AG04450 (cell line): ENCODE data around the gene PTCD1. TPM values are rescaled to one million over a fixed set of nuclear protein-coding genes. Genes with fewer than 3 reads are reported as not detected.
"Not testable (repeated sequence)": the region's sequence is repeated elsewhere in the genome, so short reads cannot be mapped to it uniquely, and the experiment has no call there.

Source experiments
- CTCF ChIA-PET: fragments of 300-600, 350-600 bp; formaldehyde crosslinking; extraction: SDS; loops from one replicate; lab custom pipeline; 2022; ENCODE audit warnings: antibody characterized with exemption, inconsistent platforms; lab: Charles Lee
- POLR2A ChIA-PET: fragments of 350-600 bp; formaldehyde crosslinking; extraction: SDS; loops from one replicate; lab custom pipeline; 2021; ENCODE audit warnings: antibody characterized with exemption, inconsistent platforms; lab: Yijun Ruan, JAX
- DNase-seq: peaks from one replicate; pipeline ENCODE4 v3.0.0-alpha.2; 2011; ENCODE audit warnings: low read depth, low spot score
- H3K27ac ChIP-seq: one replicate; pipeline ENCODE4 v1.5.1; 2012; ENCODE audit warnings: low read depth, low read length, control low read depth
- H3K27me3 ChIP-seq: one replicate; pipeline ENCODE4 v1.6.0; 2012; ENCODE audit warnings: low read length; ENCODE audit not compliant: control insufficient read depth, insufficient read depth
- H3K4me3 ChIP-seq: 2 replicates; pipeline ENCODE4 v1.5.1; 2011; ENCODE audit warnings: mild to moderate bottlenecking, low read depth, low read length, control low read depth
- H3K9me3 ChIP-seq: 2 replicates; pipeline ENCODE4 v1.5.1; 2012; ENCODE audit warnings: low read length; ENCODE audit not compliant: control insufficient read depth, insufficient read depth
- polyA plus RNA-seq: library from polyadenylated mRNA; depleted of rRNA; stranded (reverse); fragments of >200 nt; gene quantifications from 2 replicates; pipeline ENCODE4 v1.2.3, GENCODE V29; 2011
- TF ChIP-seq, protein P1 (sequence below): IDR thresholded peaks from 2 replicates; pipeline ENCODE4 v1.5.1; 2011; ENCODE audit warnings: low read depth, low read length, control low read depth, inconsistent platforms

Gene PTCD1
- polyA plus RNA-seq, 1 experiment, result 2.7 TPM

DNA sequence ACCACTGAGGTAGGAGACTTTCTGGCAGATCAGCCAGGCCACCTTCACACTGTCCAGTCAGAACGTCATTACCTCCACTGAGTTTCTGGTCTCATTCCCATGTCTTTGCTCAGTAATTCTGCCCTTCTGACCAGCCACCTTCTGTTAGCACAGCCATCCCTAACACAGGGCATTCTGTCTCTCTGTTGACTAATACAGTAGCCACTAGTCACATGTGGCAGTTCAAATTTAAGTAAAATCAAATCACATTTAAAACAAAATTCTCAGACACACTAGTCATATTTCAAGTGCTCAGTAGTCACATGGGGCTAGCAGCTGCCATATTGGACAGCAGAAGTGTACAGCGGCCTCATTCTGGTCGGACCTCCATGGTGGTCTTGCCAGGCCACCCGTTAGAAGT lies 7.5 kb upstream of the PTCD1 start:
- CTCF ChIA-PET, result no interaction called here
- TF ChIP-seq, protein P1, sequence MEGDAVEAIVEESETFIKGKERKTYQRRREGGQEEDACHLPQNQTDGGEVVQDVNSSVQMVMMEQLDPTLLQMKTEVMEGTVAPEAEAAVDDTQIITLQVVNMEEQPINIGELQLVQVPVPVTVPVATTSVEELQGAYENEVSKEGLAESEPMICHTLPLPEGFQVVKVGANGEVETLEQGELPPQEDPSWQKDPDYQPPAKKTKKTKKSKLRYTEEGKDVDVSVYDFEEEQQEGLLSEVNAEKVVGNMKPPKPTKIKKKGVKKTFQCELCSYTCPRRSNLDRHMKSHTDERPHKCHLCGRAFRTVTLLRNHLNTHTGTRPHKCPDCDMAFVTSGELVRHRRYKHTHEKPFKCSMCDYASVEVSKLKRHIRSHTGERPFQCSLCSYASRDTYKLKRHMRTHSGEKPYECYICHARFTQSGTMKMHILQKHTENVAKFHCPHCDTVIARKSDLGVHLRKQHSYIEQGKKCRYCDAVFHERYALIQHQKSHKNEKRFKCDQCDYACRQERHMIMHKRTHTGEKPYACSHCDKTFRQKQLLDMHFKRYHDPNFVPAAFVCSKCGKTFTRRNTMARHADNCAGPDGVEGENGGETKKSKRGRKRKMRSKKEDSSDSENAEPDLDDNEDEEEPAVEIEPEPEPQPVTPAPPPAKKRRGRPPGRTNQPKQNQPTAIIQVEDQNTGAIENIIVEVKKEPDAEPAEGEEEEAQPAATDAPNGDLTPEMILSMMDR, result no peak
- DNase-seq, result no peak
- no peak overlapping the region for H3K27ac ChIP-seq
- H3K9me3 ChIP-seq, result no peaks in the 10 kb centered on the region
- no peaks in the 10 kb centered on the region for H3K27me3 ChIP-seq
- POLR2A ChIA-PET, result no interaction called here
- H3K4me3 ChIP-seq, result no peak overlapping the region

GRCh38 chr7:99440195-99440594 lies 1.6 kb upstream of the PTCD1 start:
- ChIA-PET POLR2A (no interaction called here), CTCF (no interaction called here)
- no peak overlapping the region for H3K27ac ChIP-seq
- TF ChIP-seq, protein P1, result no peak
- H3K27me3 ChIP-seq, result no peaks in the 10 kb centered on the region
- H3K9me3 ChIP-seq, result no peaks in the 10 kb centered on the region; the same call in 1 of the 2 replicates
- DNase-seq, result no peak
- H3K4me3 ChIP-seq, result peak overlapping the region; percentile 94

- TF ChIP-seq, protein P1, result no peak
- Histone ChIP-seq H3K27ac (peak overlapping the region; percentile 57), H3K4me3 (peak overlapping the region; percentile 94), H3K9me3 (no peaks in the 10 kb centered on the region; the same call in 1 of the 2 replicates), H3K27me3 (no peaks in the 10 kb centered on the region)
- ChIA-PET CTCF (interaction anchor here (0.6 kb wide), 2 partner anchors 21 to 420 kb away, joined by 3 to 4 read pairs; no protein-coding TSS in a partner anchor), POLR2A (interaction anchor here (0.9 to 2.0 kb wide), 4 partner anchors 8 to 62 kb away, joined by 3 to 8 read pairs (median 3); partner anchors contain the start of genes BUD31, PDAP1 and ZNF394)
- DNase-seq, result no peak
These were observed 539 bp downstream of the PTCD1 start for GRCh38 chr7:99437946-99438572.

DNA sequence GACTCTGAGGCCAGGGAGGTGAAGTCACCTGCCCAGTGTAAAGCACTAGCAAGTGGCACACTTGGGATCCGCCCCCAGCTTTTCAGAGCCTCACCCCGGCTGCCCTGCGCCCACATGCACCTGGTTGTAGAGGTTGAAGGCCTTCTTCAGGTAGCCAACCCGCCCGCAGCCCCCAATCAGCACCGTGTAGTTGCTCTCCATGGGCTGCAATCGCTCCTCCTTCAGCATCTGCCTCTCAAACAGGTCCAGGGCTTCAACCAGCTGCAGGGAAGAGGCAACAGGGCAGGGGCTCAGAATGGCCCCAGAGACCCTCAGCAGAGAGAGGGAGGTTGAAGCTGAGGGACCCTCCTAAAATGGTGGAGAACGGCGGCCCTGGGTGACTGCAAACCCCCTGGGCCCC lies 5.4 kb downstream of the PTCD1 start:
- ChIA-PET POLR2A (no interaction called here), CTCF (no interaction called here)
- TF ChIP-seq, protein P1, result no peak
- Histone ChIP-seq H3K4me3 (no peak overlapping the region), H3K9me3 (no peaks in the 10 kb centered on the region), H3K27me3 (no peaks in the 10 kb centered on the region), H3K27ac (no peak overlapping the region)
- no peak for DNase-seq

GRCh38 chr7:99431756-99432540 lies 6.7 kb downstream of the PTCD1 start:
- DNase-seq, result not testable (repeated sequence)

More at GRCh38 chr7:99431756-99432540, 6.7 kb downstream of the PTCD1 start:
- CTCF ChIA-PET, H3K27ac ChIP-seq, H3K4me3 ChIP-seq, H3K27me3 ChIP-seq, H3K9me3 ChIP-seq, POLR2A ChIA-PET: not testable (repeated sequence)
